ENCODE measurements around the gene NT5DC4.
A peak's percentile ranks its signal among the peaks of the same experiment; 100 is the strongest.
"Not testable (repeated sequence)": the region's sequence is repeated elsewhere in the genome, so short reads cannot be mapped to it uniquely, and the experiment has no call there.

The NT5DC4 gene

GRCh38 chr2:112690853-112691401 is 29.9 kb upstream of the NT5DC4 start:
- TF ChIP-seq GATA1 (IDR thresholded peaks at IDR 0.05; ENCODE audit: low read depth, low read length), result no peak

GRCh38 chr2:112691881-112692281 is 28.9 kb upstream of the NT5DC4 start:
- peak in 1 of 2 experiments; percentile 53 for DNase-seq
- TF ChIP-seq POLR2A (IDR thresholded peaks at IDR 0.05; ENCODE audit: low read length) (no peak), GATA1 (IDR thresholded peaks at IDR 0.05; ENCODE audit: low read depth, low read length) (no peak)

More at GRCh38 chr2:112690853-112691401, 29.9 kb upstream of the NT5DC4 start:
- peak; percentile 78 to 86 for DNase-seq

GRCh38 chr2:112692495-112692911 is 28.3 kb upstream of the NT5DC4 start:
- TF ChIP-seq POLR2A (IDR thresholded peaks at IDR 0.05; ENCODE audit: low read length), result no peak
- TF ChIP-seq GATA1 (IDR thresholded peaks at IDR 0.05; ENCODE audit: low read depth, low read length), result no peak
- peak; percentile 88 to 92 for DNase-seq

GRCh38 chr2:112692918-112693317 is 27.9 kb upstream of the NT5DC4 start:
- DNase-seq, result peak in 1 of 2 experiments; percentile 53
- no peak for TF ChIP-seq POLR2A (IDR thresholded peaks at IDR 0.05; ENCODE audit: low read length)
- no peak for TF ChIP-seq GATA1 (IDR thresholded peaks at IDR 0.05; ENCODE audit: low read depth, low read length)

GRCh38 chr2:112693596-112693995 is 27.2 kb upstream of the NT5DC4 start:
- DNase-seq, result no peak
- no peak for TF ChIP-seq GATA1 (IDR thresholded peaks at IDR 0.05; ENCODE audit: low read depth, low read length)

GRCh38 chr2:112694182-112694581 is 26.6 kb upstream of the NT5DC4 start:
- no peak for DNase-seq
- TF ChIP-seq POLR2A (IDR thresholded peaks at IDR 0.05; ENCODE audit: low read length) (no peak), GATA1 (IDR thresholded peaks at IDR 0.05; ENCODE audit: low read depth, low read length) (no peak)

- DNase-seq, result no peak
- TF ChIP-seq GATA1 (IDR thresholded peaks at IDR 0.05; ENCODE audit: low read depth, low read length), result no peak
- TF ChIP-seq POLR2A (IDR thresholded peaks at IDR 0.05; ENCODE audit: low read length), result no peak
These were observed 21.8 kb upstream of the NT5DC4 start for GRCh38 chr2:112698834-112699515.

- no peak for DNase-seq
- TF ChIP-seq GATA1 (IDR thresholded peaks at IDR 0.05; ENCODE audit: low read depth, low read length), result no peak
- TF ChIP-seq POLR2A (IDR thresholded peaks at IDR 0.05; ENCODE audit: low read length), result no peak
These were observed 20.7 kb upstream of the NT5DC4 start for GRCh38 chr2:112699984-112700667.

GRCh38 chr2:112701052-112701451 is 19.8 kb upstream of the NT5DC4 start:
- TF ChIP-seq GATA1 (IDR thresholded peaks at IDR 0.05; ENCODE audit: low read depth, low read length) (no peak), POLR2A (IDR thresholded peaks at IDR 0.05; ENCODE audit: low read length) (no peak)
- DNase-seq, result peak in 1 of 2 experiments; percentile 36

- no peak for DNase-seq
- TF ChIP-seq POLR2A (IDR thresholded peaks at IDR 0.05; ENCODE audit: low read length) (no peak), GATA1 (IDR thresholded peaks at IDR 0.05; ENCODE audit: low read depth, low read length) (no peak)
These were observed 17.1 kb upstream of the NT5DC4 start for GRCh38 chr2:112703684-112704083.

GRCh38 chr2:112705575-112705974 is 15.2 kb upstream of the NT5DC4 start:
- DNase-seq, result no peak
- TF ChIP-seq POLR2A (IDR thresholded peaks at IDR 0.05; ENCODE audit: low read length), result no peak
- TF ChIP-seq GATA1 (IDR thresholded peaks at IDR 0.05; ENCODE audit: low read depth, low read length), result no peak

- DNase-seq, result peak; percentile 83 to 93
- TF ChIP-seq GATA1 (IDR thresholded peaks at IDR 0.05; ENCODE audit: low read depth, low read length), result no peak
- no peak for TF ChIP-seq POLR2A (IDR thresholded peaks at IDR 0.05; ENCODE audit: low read length)
These were observed 14.6 kb upstream of the NT5DC4 start for GRCh38 chr2:112706170-112706664.

- not testable (repeated sequence) for DNase-seq
These were observed 13.9 kb upstream of the NT5DC4 start for GRCh38 chr2:112706947-112707346.

GRCh38 chr2:112708968-112709367 is 11.9 kb upstream of the NT5DC4 start:
- TF ChIP-seq GATA1 (IDR thresholded peaks at IDR 0.05; ENCODE audit: low read depth, low read length) (no peak), POLR2A (IDR thresholded peaks at IDR 0.05; ENCODE audit: low read length) (no peak)
- DNase-seq, result no peak

- DNase-seq, result no peak
- TF ChIP-seq GATA1 (IDR thresholded peaks at IDR 0.05; ENCODE audit: low read depth, low read length), result no peak
- TF ChIP-seq POLR2A (IDR thresholded peaks at IDR 0.05; ENCODE audit: low read length), result no peak
These were observed 11.1 kb upstream of the NT5DC4 start for GRCh38 chr2:112709703-112710102.
